Thoracic aorta (tissue), 2 donors: ENCODE results near the gene PLPPR1. TPM values are rescaled to one million over a fixed set of nuclear protein-coding genes. Genes with fewer than 3 reads are reported as not detected.

Experiments
- ATAC-seq: fragments of 150-250 bp; one replicate; pipeline ENCODE4 v1.8.0; 2017; ENCODE audit warnings: low read depth; ENCODE audit not compliant: insufficient number of reproducible peaks, low FRiP score
- DNase-seq: peaks from one replicate; pipeline ENCODE4 v3.0.0-alpha.2; 2020; ENCODE audit warnings: low spot score
- H3K27ac ChIP-seq, 2 donors: fragments of 200-600 bp; sonication (generic); 1 replicate in 1 of 2; 2 replicates in 1 of 2; pipeline ENCODE4 v1.5.1; 2016; ENCODE audit warnings: mild to moderate bottlenecking in 2 of 2, moderate library complexity in 2 of 2
- H3K27me3 ChIP-seq: fragments of 200-600 bp; sonication (generic); replicated peaks from 2 replicates; pipeline ENCODE4 v1.6.0; 2016; ENCODE audit warnings: mild to moderate bottlenecking; ENCODE audit not compliant: insufficient read depth
- H3K36me3 ChIP-seq: fragments of 200-600 bp; sonication (generic); one replicate; pipeline ENCODE4 v1.5.1; 2016
- H3K4me1 ChIP-seq, 2 donors: fragments of 200-600 bp; sonication (generic); 1 replicate in 1 of 2; 2 replicates in 1 of 2; pipeline versions ENCODE4 v1.5.1 to v1.6.0; 2016; ENCODE audit warnings: low read depth in 2 of 2, mild to moderate bottlenecking in 1 of 2; ENCODE audit not compliant: control insufficient read depth in 1 of 2
- H3K4me3 ChIP-seq: fragments of 200-600 bp; sonication (generic); 2 replicates; pipeline ENCODE4 v1.5.1; 2016; ENCODE audit warnings: mild to moderate bottlenecking
- H3K9me3 ChIP-seq: fragments of 200-600 bp; sonication (generic); 2 replicates; pipeline ENCODE4 v1.5.1; 2016
- total RNA-seq, 2 donors: library from RNA; depleted of rRNA; stranded (reverse); fragments of >200 nt; gene quantifications; one replicate each; pipeline versions ENCODE4 v1.1.0 to v1.2.3, GENCODE V29; 2016
- TF ChIP-seq, protein P1 (sequence below): fragments of 200-600 bp; sonication (generic); IDR thresholded peaks from one replicate; pipeline ENCODE4 v1.5.1; 2019; ENCODE audit warnings: antibody characterized with exemption

The PLPPR1 gene
- total RNA-seq, 2 donors from 2014 or later = not detected

DNA sequence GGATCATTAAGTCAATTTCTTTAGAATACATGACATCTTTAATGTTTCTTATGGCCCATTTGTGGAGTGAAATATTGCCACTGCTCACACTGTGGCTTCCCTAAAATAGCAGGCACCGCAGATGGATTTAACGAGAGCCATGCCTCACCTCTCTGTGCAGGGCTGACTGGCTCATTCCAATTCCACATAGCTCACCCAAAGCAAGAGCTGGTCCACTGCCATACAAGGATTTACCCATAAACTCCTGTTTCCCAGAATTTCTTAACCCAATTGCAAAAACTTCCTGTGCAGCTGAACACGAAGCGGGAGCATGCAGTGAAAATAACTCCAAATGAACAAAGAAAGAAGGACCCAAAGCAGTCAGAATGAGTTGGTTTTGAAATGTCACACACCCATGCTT is 196.7 kb downstream of the PLPPR1 start:
- no peak for ATAC-seq
- TF ChIP-seq, protein P1, sequence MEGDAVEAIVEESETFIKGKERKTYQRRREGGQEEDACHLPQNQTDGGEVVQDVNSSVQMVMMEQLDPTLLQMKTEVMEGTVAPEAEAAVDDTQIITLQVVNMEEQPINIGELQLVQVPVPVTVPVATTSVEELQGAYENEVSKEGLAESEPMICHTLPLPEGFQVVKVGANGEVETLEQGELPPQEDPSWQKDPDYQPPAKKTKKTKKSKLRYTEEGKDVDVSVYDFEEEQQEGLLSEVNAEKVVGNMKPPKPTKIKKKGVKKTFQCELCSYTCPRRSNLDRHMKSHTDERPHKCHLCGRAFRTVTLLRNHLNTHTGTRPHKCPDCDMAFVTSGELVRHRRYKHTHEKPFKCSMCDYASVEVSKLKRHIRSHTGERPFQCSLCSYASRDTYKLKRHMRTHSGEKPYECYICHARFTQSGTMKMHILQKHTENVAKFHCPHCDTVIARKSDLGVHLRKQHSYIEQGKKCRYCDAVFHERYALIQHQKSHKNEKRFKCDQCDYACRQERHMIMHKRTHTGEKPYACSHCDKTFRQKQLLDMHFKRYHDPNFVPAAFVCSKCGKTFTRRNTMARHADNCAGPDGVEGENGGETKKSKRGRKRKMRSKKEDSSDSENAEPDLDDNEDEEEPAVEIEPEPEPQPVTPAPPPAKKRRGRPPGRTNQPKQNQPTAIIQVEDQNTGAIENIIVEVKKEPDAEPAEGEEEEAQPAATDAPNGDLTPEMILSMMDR = no peak
- no peaks in the 10 kb centered on the region for H3K36me3 ChIP-seq
- H3K4me3 ChIP-seq = no peak overlapping the region
- H3K9me3 ChIP-seq = no peaks in the 10 kb centered on the region
- no peak overlapping the region for H3K27ac ChIP-seq
- DNase-seq = no peak
- H3K27me3 ChIP-seq = no peaks in the 10 kb centered on the region
- H3K4me1 ChIP-seq = no peaks in the 10 kb centered on the region

DNA sequence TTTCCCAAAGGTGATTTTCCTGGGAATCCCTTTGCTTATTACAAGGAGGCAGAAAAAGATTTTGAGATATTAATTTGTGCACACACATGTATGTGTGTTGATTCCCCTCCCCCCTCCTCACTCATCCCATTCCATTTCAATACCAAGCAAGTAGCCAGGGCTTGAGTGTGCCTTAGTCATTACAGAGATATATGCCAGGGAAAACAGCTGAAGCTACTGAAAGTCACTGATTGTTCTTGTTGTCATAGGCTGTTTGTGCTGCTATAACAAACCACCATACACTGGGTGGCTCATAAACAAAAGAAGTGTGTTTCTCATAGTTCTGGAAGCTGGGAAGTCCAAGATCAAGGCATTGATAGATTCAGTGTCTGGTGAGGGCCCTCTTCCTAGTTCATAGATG is 197.6 kb downstream of the PLPPR1 start:
- ATAC-seq (no peak), DNase-seq (no peak)
- H3K4me1 ChIP-seq = no peaks in the 10 kb centered on the region
- no peak overlapping the region for H3K4me3 ChIP-seq
- no peaks in the 10 kb centered on the region for H3K36me3 ChIP-seq
- no peak overlapping the region for H3K27ac ChIP-seq
- H3K27me3 ChIP-seq = no peaks in the 10 kb centered on the region
- TF ChIP-seq, protein P1 = no peak
- H3K9me3 ChIP-seq = no peaks in the 10 kb centered on the region

DNA sequence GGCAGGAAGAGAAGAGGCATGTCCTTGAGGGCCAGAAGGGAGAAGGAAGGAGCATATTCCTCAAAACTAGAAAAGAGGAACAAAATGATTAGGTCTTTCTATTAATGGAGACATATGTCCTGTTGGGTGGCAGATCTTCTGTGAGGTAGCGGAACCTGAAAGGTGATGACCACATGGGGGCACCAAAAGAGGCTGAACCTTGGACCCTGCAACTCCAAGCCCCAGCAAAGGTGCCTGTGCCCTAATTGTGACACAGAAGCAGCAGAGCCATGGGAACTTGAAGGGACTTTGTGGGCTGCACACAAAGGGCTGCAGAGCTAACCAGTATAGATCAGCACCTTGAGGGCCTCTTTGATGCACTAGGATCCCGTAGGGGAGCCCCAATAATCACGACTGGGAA is 198.3 kb downstream of the PLPPR1 start:
- DNase-seq (no peak), ATAC-seq (no peak)
- H3K9me3 ChIP-seq = no peaks in the 10 kb centered on the region
- no peak overlapping the region for H3K4me3 ChIP-seq
- no peak overlapping the region for H3K27ac ChIP-seq
- TF ChIP-seq, protein P1 = no peak
- H3K4me1 ChIP-seq = no peaks in the 10 kb centered on the region
- no peaks in the 10 kb centered on the region for H3K27me3 ChIP-seq
- no peaks in the 10 kb centered on the region for H3K36me3 ChIP-seq

DNA sequence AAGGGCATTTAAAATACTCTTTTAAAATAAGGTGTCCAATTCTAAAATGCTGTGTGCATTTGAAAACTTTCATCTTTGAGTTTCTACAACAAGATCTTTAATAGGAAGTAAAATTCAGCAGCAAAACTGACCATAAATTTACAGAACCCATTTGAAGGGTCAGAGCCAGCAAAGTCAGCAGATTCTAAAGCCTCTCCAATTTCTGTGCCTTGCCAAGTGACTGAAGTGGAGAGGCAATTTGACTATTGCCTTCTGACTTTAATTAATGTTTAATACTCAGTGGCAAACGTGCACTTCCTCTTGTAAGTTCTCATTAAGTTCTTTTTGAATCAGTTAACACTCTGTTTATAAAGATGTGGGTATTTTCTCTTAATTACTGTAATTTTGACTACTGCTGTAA is 201.1 kb downstream of the PLPPR1 start:
- DNase-seq = no peak
- H3K27me3 ChIP-seq = no peaks in the 10 kb centered on the region
- TF ChIP-seq, protein P1 = no peak
- H3K27ac ChIP-seq = no peak overlapping the region
- no peak for ATAC-seq
- no peaks in the 10 kb centered on the region for H3K9me3 ChIP-seq
- no peak overlapping the region for H3K4me3 ChIP-seq
- H3K4me1 ChIP-seq = no peaks in the 10 kb centered on the region
- no peaks in the 10 kb centered on the region for H3K36me3 ChIP-seq

DNA sequence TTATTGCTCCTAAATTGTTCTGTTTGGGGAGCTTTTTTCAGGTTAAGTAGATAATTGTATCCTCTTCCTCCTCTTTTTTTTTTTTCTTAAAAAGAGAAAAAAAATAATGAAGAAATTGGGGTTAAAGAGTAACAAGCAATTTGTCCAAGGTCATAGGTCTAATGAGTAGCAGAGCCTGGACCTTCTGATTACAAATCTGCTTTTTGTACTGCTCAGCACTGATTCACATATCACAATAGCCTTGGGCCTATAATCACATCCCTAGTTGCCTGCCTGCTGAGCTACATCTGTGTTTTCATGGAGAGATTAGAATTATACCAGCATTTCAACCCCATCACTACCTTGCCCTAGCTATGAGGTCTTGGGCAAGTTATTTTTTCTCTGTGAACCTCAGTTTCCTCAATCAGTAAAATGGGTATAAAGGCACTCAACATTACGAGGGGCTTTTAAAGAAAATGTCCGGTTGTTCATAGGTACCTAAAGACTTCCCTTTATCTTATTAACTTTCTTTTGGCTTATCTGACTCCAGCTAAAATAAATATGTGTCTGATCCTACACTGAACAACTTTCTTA is 204.0 kb downstream of the PLPPR1 start:
- no peaks in the 10 kb centered on the region for H3K27me3 ChIP-seq
- ATAC-seq = no peak
- H3K4me3 ChIP-seq = no peak overlapping the region

More for the DNA sequence above, 204.0 kb downstream of the PLPPR1 start:
- no peak for DNase-seq
- H3K27ac ChIP-seq = no peak overlapping the region
- peaks cover 0 to 3% of the 10 kb centered on the region in 2 donors for H3K4me1 ChIP-seq
- H3K36me3 ChIP-seq = no peaks in the 10 kb centered on the region
- TF ChIP-seq, protein P1 = no peak
- H3K9me3 ChIP-seq = no peaks in the 10 kb centered on the region
